OCI-LY1 (cell line): ENCODE data around the gene CYYR1.

Experiments used
- H2AFZ ChIP-seq: fragments of 200-600 bp; sonication (generic), shearing (Covaris generic); 2 replicates; pipeline ENCODE4 v1.6.0; 2014; ENCODE audit warnings: antibody characterized with exemption, mild to moderate bottlenecking, low read length
- H3F3A ChIP-seq: fragments of 200-600 bp; sonication (generic), shearing (Covaris generic); 2 replicates; pipeline ENCODE4 v1.6.0; 2014; ENCODE audit warnings: mild to moderate bottlenecking, antibody characterized with exemption, low read length, moderate library complexity; ENCODE audit not compliant: insufficient read depth
- H3K27ac ChIP-seq: fragments of 200-600 bp; sonication (generic); 2 replicates; pipeline ENCODE4 v1.5.1; 2014; ENCODE audit warnings: low read length, mixed run types, mild to moderate bottlenecking, low read depth; ENCODE audit not compliant: poor library complexity, severe bottlenecking
- H3K27me3 ChIP-seq: fragments of 200-600 bp; sonication (generic); 2 replicates; pipeline ENCODE4 v1.6.0; 2014; ENCODE audit warnings: antibody characterized with exemption, mild to moderate bottlenecking, low read length, moderate library complexity; ENCODE audit not compliant: insufficient read depth
- H3K36me3 ChIP-seq: fragments of 200-600 bp; sonication (generic); 2 replicates; pipeline ENCODE4 v1.6.1; 2014; ENCODE audit warnings: mild to moderate bottlenecking, antibody characterized with exemption, low read length, moderate library complexity, mixed read lengths; ENCODE audit not compliant: insufficient read depth
- H3K4me1 ChIP-seq: fragments of 200-600 bp; sonication (generic); 2 replicates; pipeline ENCODE4 v1.5.1; 2014; ENCODE audit warnings: mild to moderate bottlenecking, low read length, moderate library complexity; ENCODE audit not compliant: insufficient read depth, severe bottlenecking
- H3K4me2 ChIP-seq: fragments of 200-600 bp; sonication (generic), shearing (Covaris generic); 2 replicates; pipeline ENCODE4 v1.6.1; 2014; ENCODE audit warnings: low read length
- H3K4me3 ChIP-seq: fragments of 200-600 bp; sonication (generic); 2 replicates; pipeline ENCODE4 v1.5.1; 2014; ENCODE audit warnings: low read length, low read depth, mild to moderate bottlenecking, mixed read lengths; ENCODE audit not compliant: poor library complexity, severe bottlenecking
- H3K79me2 ChIP-seq: fragments of 200-600 bp; shearing (Covaris generic); 2 replicates; pipeline ENCODE4 v1.6.1; 2016; ENCODE audit warnings: mixed run types, low read length, mixed read lengths; ENCODE audit not compliant: insufficient read depth
- H3K9ac ChIP-seq: fragments of 200-600 bp; sonication (generic), shearing (Covaris generic); 2 replicates; pipeline ENCODE4 v1.6.1; 2014; ENCODE audit warnings: mild to moderate bottlenecking, low read length, mixed read lengths
- H3K9me2 ChIP-seq: fragments of 200-600 bp; sonication (generic), shearing (Covaris generic); 2 replicates; pipeline ENCODE4 v1.6.1; 2014; ENCODE audit warnings: low read depth, mild to moderate bottlenecking, low read length, mixed read lengths
- H3K9me3 ChIP-seq: fragments of 200-600 bp; shearing (Covaris generic); 2 replicates; pipeline ENCODE4 v1.6.1; 2014; ENCODE audit warnings: low read length, mixed read lengths
- H4K20me1 ChIP-seq: fragments of 200-600 bp; sonication (generic), shearing (Covaris generic); 2 replicates; pipeline ENCODE4 v1.6.0; 2016; ENCODE audit warnings: mild to moderate bottlenecking, low read length; ENCODE audit not compliant: insufficient read depth
- CTCF ChIP-seq: fragments of 200-600 bp; sonication (generic), shearing (Covaris generic); IDR thresholded peaks from 2 replicates; pipeline ENCODE4 v1.5.1; 2017; ENCODE audit warnings: mild to moderate bottlenecking, antibody characterized with exemption, low read length, moderate library complexity, mixed read lengths
- EZH2 ChIP-seq: fragments of 200-600 bp; sonication (generic), shearing (Covaris generic); IDR thresholded peaks from 2 replicates; pipeline ENCODE4 v1.8.0; 2017; ENCODE audit warnings: borderline replicate concordance, mixed run types, mild to moderate bottlenecking, antibody characterized with exemption, low read length, moderate library complexity, mixed read lengths

CYYR1 gene

DNA sequence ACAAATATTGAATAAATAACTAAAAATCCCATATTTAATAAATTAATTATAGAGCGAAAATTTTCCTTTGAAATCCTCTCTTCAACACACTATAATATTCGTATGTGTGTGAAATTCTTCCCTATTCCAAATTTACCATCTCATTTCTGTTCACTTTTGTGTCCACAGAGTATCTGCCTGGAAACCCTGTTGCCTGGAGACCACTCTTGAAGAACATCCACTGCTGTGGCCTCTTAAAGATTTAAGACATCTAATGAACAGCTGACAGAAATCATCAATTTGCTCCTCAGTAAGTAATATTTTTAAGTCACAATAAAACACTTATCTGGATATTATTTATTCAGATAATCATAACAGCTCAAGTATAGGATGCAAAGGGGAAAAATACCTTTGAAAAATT, 69.7 kb downstream of the CYYR1 start:
- Histone ChIP-seq H3K9me3 (no peaks in the 10 kb centered on the region), H3K4me2 (no peak overlapping the region), H3K4me3 (no peak overlapping the region), H4K20me1 (no peaks in the 10 kb centered on the region), H3K79me2 (no peaks in the 10 kb centered on the region), H3K36me3 (no peaks in the 10 kb centered on the region), H3K4me1 (no peaks in the 10 kb centered on the region), H3K9ac (no peak overlapping the region), H3K27me3 (no peaks in the 10 kb centered on the region), H2AFZ (no peak overlapping the region), H3F3A (no peaks in the 10 kb centered on the region), H3K27ac (no peak overlapping the region), H3K9me2 (no peaks in the 10 kb centered on the region)
- TF ChIP-seq EZH2 (no peak), CTCF (no peak)

GRCh38 chr21:26501495-26502021, 71.5 kb downstream of the CYYR1 start:
- H3K27me3 ChIP-seq: no peaks in the 10 kb centered on the region
- H3K4me1 ChIP-seq: no peaks in the 10 kb centered on the region
- no peak overlapping the region for H3K27ac ChIP-seq
- H3K4me3 ChIP-seq: no peak overlapping the region
- H4K20me1 ChIP-seq: no peaks in the 10 kb centered on the region
- H3K9ac ChIP-seq: no peak overlapping the region
- TF ChIP-seq CTCF (no peak), EZH2 (no peak)
- no peak overlapping the region; the same call in 1 of the 2 replicates for H2AFZ ChIP-seq
- no peaks in the 10 kb centered on the region for H3K9me2 ChIP-seq
- H3F3A ChIP-seq: no peaks in the 10 kb centered on the region
- no peak overlapping the region for H3K4me2 ChIP-seq
- no peaks in the 10 kb centered on the region for H3K36me3 ChIP-seq
- H3K9me3 ChIP-seq: no peaks in the 10 kb centered on the region
- no peaks in the 10 kb centered on the region for H3K79me2 ChIP-seq

GRCh38 chr21:26499495-26499894, 73.6 kb downstream of the CYYR1 start:
- H2AFZ ChIP-seq: no peak overlapping the region
- no peaks in the 10 kb centered on the region for H3K9me3 ChIP-seq
- no peak overlapping the region for H3K27ac ChIP-seq
- no peaks in the 10 kb centered on the region for H3K27me3 ChIP-seq
- no peak overlapping the region for H3K4me2 ChIP-seq
- H3K4me1 ChIP-seq: peaks cover 7% of the 10 kb centered on the region
- no peak for TF ChIP-seq EZH2
- no peak for TF ChIP-seq CTCF
- H3F3A ChIP-seq: no peaks in the 10 kb centered on the region
- no peak overlapping the region for H3K9ac ChIP-seq
- H3K4me3 ChIP-seq: no peak overlapping the region
- H4K20me1 ChIP-seq: no peaks in the 10 kb centered on the region
- no peaks in the 10 kb centered on the region for H3K9me2 ChIP-seq
- no peaks in the 10 kb centered on the region for H3K36me3 ChIP-seq
- no peaks in the 10 kb centered on the region for H3K79me2 ChIP-seq
